DOHH2 (cell line): Measurements from ENCODE around the gene ARID3A.

Experiments used
- EZH2phosphoT487 ChIP-seq: fragments of 200-600 bp; sonication (generic); IDR thresholded peaks from 2 replicates; pipeline ENCODE4 v1.6.1; 2017; ENCODE audit warnings: borderline replicate concordance, mild to moderate bottlenecking, antibody characterized with exemption, low read length, moderate library complexity, mixed read lengths
- TF ChIP-seq, protein P1 (sequence below): fragments of 200-600 bp; sonication (generic); IDR thresholded peaks from one replicate; pipeline ENCODE4 v1.5.1; 2014; ENCODE audit warnings: antibody characterized with exemption, mild to moderate bottlenecking, low read depth, low read length; ENCODE audit not compliant: poor library complexity, severe bottlenecking

DNA sequence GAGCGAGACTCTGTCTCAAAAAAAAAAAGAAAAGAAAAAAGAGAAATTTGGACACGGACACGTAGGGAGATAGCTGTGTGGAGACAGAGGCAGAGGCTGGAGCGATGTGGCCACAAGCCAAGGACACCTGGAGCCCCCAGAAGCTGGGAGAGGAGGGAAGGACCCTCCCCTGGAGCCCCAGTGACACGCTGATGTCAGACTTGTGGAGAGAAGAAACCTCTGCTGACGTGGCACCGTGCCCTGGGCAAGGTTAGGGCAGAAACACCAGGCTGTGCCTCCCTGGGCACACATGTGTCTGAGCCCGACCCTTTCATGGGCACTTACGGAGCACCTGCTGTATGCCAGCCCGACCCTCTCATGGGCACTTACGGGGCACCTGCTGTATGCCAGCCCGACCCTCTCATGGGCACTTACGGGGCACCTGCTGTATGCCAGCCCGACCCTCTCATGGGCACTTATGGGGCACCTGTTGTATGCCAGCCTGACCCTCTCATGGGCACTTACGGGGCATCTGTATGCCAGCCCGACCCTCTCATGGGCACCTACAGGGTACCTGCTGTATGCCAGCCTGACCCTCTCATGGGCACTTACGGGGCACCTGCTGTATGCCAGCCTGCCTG is 17.8 kb downstream of the ARID3A start:
- TF ChIP-seq, protein P1, sequence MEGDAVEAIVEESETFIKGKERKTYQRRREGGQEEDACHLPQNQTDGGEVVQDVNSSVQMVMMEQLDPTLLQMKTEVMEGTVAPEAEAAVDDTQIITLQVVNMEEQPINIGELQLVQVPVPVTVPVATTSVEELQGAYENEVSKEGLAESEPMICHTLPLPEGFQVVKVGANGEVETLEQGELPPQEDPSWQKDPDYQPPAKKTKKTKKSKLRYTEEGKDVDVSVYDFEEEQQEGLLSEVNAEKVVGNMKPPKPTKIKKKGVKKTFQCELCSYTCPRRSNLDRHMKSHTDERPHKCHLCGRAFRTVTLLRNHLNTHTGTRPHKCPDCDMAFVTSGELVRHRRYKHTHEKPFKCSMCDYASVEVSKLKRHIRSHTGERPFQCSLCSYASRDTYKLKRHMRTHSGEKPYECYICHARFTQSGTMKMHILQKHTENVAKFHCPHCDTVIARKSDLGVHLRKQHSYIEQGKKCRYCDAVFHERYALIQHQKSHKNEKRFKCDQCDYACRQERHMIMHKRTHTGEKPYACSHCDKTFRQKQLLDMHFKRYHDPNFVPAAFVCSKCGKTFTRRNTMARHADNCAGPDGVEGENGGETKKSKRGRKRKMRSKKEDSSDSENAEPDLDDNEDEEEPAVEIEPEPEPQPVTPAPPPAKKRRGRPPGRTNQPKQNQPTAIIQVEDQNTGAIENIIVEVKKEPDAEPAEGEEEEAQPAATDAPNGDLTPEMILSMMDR = no peak
- TF ChIP-seq EZH2phosphoT487 = no peak
